Activated CD4-positive, alpha-beta T cell treated with anti-CD3 and anti-CD28 coated beads, Interleukin-2, amount 50 U/mL, for 4 hours (primary cell): ENCODE results near the gene MAPK12.
A peak's percentile ranks its signal among the peaks of the same experiment; 100 is the strongest.
"Not testable (repeated sequence)": the region's sequence is repeated elsewhere in the genome, so short reads cannot be mapped to it uniquely, and the experiment has no call there.

Source experiments
- DNase-seq, 2 experiments: peaks; one replicate each; pipeline ENCODE4 v3.0.0-alpha.2; 2020

The MAPK12 gene

DNA sequence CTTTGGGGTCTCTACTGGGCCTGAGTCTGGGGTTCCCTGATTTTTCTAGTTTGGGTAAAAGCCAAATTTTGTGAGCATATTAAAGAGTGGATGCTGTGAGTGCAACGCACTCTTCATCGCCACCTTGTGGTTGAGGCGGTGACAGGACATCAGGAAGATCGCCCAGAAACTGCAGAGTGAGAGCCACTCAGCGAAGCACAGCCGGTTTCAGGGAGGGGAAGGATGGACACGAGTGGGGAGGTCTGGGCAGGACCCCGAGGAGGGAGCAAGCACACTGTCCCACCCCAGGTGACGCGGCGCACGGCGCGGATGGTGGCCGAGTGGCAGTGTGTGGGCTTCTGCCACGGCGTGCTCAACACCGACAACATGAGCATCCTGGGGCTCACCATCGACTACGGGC, 51.6 kb downstream of the MAPK12 start:
- peak; percentile 66 to 68 for DNase-seq

DNA sequence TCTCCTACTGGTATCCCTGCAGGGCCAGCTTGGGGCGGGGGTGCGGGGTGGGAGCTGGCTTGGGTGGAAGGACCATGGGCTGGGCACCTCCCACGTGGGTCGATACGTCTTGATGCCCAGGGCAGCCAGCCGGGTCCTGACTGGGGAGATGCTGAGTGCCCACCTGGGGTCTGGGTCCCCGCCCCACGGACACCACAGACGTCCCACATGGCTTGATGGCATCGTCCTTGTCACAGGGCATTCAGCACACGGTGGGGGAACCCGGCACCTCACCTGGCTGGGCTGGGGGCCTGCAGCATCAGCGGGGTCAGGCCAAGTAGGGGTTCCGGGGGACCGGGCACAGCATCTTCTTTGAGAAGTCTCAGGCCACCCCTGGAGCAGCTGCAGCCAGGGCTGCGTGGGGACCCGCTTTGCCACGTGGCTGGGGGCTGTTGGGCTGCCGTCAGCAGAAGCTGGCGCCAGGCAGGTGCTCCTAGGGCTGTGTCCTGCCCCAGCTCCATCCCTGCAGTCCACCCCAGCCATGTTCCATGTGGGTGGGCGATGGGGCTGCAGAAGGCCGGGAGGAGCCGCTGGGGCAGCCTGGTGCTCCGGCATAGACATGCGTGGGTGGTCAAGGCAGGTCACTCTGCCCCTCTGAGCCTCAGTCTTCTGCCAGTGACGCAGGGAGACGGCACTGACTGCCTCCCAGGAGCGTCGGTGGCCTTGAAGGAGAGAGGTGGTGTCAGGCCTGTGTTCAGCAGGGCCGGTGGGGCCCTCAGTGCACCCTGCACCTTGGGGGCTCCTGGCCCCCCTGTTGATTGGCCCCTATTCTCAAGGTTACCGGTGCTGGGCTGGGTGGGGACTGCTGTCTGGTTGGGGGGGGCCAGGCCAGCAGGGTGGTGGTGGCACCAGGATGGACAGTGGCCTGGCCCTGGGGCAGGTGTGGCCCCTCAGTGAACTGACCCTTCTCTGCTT, 52.3 kb downstream of the MAPK12 start:
- no peak for DNase-seq

DNA sequence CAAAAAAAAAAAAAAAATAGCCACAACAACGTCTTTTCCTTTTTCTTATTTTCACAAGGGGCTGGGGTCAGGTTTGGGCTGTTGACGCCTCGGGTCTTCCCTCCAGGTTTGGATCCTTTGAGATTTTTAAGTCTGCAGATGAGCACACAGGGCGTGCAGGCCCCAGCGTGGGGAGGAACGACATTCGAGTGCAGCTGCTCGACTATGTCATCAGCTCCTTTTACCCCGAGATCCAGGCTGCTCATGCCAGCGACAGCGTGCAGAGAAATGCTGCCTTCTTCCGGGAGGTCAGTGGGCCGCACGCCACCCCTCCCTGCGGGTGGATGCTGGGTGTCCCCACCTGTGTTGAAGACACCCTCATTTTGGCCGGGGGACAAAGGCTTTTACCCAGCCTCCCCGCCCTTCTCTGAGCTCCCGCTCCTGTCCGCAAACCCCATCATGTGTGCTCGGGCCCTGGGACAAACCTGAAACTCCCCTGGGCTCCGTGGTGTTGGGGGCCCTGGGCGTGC, 53.0 kb downstream of the MAPK12 start:
- no peak for DNase-seq

DNA sequence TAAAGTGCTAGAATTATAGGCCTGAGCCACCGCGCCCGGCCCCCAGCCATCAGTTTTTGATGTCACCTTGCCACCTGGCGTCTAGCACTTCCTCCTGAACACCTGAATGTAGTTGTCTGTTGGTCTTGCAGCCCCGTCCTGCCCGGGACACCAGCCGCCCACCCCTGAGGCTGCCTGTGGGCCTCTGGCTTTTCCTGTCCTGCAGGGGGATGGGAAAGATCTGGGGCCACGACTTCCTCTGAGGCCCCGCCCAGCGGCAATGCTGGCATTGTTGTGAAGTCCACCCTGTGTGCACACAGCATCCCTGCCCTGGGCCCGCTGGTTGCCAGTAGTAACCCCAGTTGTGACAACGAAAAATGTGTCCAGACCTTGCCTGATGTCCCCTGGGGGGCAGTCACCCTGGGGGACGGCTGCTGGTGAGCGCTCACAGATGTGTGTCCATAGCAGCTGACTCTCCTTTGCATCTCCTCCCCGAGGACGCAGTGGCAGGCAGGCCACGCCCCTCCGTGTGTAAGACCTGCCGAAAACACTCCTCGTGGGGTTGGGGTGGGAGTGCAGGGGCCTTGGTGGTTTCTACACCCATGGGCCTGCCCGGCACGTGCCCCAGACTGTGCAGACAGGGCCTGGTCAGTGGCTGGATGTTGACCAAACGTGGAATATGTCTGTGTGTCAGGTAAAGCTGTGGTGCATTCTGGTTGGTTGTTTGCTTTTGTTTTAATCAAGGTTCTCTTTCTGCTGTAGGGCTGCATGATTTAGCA, 53.9 kb downstream of the MAPK12 start:
- no peak for DNase-seq

DNA sequence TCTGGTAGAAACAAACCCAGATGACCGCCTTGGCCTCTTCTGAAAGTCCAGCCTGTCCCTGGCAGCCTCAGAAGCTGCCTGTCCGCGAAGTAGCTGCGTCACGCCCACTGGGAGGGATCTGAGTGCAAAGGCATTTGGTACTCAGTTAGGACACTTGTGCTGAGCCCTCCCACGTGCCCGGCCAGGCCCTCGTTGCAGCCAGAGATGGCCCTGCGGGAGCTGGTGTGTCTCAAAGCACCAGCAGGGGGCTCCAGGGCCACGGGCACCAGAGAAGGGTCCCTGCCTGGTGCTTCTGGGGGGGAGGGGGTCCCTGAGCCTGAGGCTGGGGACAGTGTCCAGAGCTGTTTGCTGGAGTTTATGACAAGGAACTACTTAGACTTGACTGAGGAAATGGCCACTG, 54.9 kb downstream of the MAPK12 start:
- DNase-seq: no peak

DNA sequence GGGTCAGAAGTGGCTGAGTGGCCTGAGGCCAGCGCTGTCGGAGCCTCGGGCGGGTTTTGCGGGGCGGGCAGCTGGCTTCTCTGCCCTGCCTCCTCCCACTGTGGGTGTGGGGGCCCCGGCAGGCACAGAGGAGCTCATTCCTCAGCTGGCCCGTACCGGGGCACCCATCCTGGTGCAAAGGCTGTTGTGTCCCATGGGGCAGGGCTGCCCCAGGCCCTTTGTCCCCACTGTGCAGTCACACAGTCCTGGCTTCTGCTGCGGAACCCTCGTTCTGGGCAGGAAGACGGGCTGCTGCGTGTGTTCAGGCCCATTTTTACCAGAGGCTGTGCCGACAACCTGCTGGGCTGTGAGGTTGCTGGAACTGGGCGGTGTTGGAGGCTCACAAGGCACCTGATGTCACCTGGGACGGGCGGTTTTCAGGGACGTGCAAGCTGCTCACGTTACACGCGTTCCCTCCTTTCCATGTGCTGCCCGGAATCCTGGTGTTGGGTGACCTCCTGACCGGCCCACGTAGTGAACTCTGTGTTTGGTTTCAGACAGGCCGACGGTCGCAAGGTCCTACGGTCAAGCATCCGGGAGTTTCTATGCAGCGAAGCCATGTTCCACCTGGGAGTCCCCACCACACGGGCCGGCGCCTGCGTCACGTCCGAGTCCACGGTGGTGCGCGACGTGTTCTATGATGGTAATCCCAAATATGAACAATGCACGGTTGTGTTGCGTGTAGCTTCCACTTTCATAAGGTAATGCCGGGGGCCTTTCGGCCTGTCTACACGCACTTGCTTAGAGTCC, 55.5 kb downstream of the MAPK12 start:
- DNase-seq: no peak

DNA sequence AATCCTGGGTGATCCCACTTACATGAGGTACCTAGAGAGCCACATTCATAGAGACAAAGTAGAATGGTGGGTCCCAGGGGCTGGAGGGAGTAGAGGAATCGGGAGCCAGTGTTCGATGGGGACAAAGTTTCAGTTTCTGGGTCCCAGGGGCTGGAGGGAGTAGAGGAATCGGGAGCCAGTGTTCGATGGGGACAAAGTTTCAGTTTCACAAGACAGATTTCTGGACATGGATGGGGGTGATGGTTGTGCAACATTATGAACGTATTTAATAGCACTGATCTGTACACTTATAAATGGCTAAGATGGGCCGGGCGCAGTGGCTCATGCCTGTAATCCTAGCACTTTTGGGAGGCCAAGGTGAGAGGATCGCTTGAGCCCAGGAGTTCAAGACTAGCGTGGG, 56.5 kb downstream of the MAPK12 start:
- DNase-seq: not testable (repeated sequence)

DNA sequence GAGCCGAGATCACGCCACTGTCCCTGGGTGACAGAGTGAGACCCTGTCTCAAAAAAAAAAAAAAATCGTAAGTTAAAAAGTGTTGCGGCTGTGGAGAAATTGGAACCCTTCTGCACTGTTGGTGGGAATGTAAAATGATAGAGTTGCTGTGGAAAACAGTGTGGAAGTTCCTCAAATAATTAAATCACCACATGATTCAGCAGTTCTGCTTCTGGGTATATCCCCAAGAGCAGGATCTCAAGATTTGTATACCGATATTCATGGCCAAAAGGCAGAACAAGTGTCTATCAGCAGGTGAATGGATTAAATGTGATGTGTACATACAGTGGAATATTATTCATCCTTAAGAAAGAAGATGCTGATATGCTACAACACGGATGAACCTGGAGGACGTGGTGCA, 56.9 kb downstream of the MAPK12 start:
- no peak for DNase-seq

DNA sequence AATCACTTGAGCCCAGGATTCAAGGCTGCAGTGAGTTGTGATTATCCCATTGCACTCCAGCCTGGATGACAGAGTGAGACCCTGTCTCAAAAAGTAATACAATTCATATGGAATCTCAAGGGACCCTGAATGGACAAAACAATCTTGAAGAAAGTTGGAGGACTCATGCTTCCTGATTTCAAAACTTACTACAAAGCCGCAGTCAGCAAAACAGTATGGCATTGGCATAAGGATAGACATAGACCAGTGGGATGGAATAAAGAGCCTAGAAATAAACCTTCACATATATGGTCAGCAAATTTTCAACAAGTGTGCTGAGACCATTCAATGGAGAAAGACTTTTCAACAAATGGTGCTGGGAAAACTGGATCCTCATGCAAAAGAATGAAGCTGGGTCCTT, 58.2 kb downstream of the MAPK12 start:
- DNase-seq: no peak
